HG02852 (cell line): ENCODE measurements around the gene ADGRB3.

Experiments used
- ATAC-seq: cut with Tn5 transposase; IDR thresholded peaks from one replicate; pipeline ENCODE4 v1.9.1; 2021; ENCODE audit warnings: mild to moderate bottlenecking, moderate library complexity; ENCODE audit not compliant: unreplicated experiment

ADGRB3 gene

DNA sequence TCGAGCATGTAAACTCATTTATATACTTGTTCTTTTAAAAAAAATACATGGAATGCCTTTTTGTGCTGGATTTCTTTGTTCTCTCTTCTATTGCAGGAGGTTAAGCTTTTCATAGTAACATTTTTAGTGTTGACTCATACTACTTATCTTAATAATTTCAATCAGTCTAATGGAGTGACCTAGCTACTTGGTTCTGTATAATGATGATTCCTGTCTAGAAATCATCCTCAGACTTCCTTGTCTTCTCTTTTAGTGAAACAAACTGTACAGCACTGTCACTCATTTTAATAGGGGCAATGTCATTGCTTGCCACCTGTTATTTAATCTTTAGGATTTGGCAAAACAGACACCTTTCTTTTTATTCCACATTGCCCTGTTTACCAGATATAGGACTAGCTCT lies 62.3 kb downstream of the ADGRB3 start:
- no peak for ATAC-seq

- no peak for ATAC-seq
Measured at GRCh38 chr6:68701159-68701558, 66.1 kb downstream of the ADGRB3 start.

GRCh38 chr6:68704485-68704884 lies 69.4 kb downstream of the ADGRB3 start:
- no peak for ATAC-seq

- no peak for ATAC-seq
Measured at GRCh38 chr6:68709091-68709490, 74.0 kb downstream of the ADGRB3 start.

- no peak for ATAC-seq
Measured at GRCh38 chr6:68709882-68710281, 74.8 kb downstream of the ADGRB3 start.

GRCh38 chr6:68710496-68710895 lies 75.4 kb downstream of the ADGRB3 start:
- no peak for ATAC-seq

DNA sequence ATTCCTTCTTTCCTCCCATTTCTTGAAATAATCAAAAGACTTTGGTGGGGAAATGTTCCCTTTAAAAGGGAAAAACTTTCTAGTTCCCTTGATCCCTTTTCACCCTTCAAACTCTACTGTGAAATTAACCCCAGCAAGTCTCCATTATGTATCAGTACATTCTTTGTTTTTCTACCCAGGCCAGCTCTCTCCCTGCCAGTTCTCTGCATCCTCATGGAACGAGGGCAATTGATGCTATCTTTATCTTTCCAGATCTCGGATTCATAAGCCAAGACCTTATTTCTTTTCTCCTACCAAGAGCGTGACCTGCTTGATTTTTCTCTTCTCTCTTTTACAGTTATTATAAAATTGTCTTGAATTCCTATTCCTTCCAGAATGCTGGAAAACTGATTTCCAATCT lies 75.8 kb downstream of the ADGRB3 start:
- ATAC-seq = no peak

- no peak for ATAC-seq
Measured at GRCh38 chr6:68711386-68712000, 76.4 kb downstream of the ADGRB3 start.

GRCh38 chr6:68716620-68717019 lies 81.5 kb downstream of the ADGRB3 start:
- no peak for ATAC-seq

GRCh38 chr6:68718385-68719073 lies 83.4 kb downstream of the ADGRB3 start:
- no peak for ATAC-seq

GRCh38 chr6:68719761-68720160 lies 84.7 kb downstream of the ADGRB3 start:
- no peak for ATAC-seq

- no peak for ATAC-seq
Measured at GRCh38 chr6:68722891-68723527, 87.9 kb downstream of the ADGRB3 start.

- no peak for ATAC-seq
Measured at GRCh38 chr6:68724060-68724459, 89.0 kb downstream of the ADGRB3 start.

- no peak for ATAC-seq
Measured at GRCh38 chr6:68726337-68726736, 91.3 kb downstream of the ADGRB3 start.

GRCh38 chr6:68726992-68727391 lies 91.9 kb downstream of the ADGRB3 start:
- ATAC-seq = no peak

DNA sequence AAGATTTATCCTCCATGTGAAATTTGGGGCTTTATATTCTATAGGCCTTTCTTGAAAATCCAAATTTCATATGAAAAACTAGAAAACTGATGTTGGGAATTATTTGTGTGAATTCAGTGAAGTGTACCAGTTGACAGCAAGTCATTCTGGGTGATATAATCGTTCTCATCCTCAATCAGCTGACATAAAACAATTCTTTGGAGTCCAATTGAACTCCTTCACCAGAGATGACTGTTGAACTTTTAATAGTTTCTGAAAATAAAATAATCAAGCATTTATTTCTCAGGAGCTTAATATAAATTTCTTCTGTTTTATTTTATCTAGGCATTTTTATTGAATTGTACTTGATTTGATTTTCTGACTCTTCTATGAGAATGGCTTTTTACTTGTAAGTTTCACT lies 92.6 kb downstream of the ADGRB3 start:
- ATAC-seq = no peak

DNA sequence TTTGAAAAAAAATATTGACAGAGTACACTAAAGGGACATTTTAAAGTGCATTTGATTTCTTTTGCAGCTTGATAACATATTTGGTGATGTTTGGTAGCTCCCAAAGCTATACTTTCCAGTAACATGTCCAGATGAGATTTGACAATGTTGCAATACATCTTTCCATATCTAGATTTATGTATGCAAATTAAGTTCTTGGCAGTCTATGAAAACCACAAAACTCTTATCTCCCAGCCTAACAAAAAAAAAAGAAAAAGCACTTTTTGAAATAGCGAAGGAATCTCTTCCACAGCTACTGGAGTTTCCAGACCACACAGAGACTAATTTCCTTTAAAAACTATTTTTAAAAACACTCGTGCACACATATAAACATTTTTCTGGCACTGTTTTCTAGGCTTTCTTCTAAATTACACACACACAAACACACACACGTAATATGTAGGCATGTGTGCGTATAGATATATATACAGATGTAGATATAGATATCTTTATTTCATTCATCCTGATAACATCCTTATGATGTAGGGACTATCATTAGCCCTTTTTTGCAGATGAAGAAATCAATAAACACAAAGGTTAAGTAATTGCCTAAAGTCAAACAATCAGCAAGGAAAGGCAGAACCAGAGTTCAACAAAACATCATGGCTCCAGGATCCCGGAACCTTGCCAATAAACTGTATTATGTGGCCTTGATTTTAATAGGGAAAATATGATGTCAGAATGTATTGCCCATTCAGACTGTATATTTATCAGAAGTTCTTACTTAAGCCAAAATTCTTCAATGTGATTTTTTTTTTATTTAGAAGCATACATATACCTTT lies 93.3 kb downstream of the ADGRB3 start:
- no peak for ATAC-seq

DNA sequence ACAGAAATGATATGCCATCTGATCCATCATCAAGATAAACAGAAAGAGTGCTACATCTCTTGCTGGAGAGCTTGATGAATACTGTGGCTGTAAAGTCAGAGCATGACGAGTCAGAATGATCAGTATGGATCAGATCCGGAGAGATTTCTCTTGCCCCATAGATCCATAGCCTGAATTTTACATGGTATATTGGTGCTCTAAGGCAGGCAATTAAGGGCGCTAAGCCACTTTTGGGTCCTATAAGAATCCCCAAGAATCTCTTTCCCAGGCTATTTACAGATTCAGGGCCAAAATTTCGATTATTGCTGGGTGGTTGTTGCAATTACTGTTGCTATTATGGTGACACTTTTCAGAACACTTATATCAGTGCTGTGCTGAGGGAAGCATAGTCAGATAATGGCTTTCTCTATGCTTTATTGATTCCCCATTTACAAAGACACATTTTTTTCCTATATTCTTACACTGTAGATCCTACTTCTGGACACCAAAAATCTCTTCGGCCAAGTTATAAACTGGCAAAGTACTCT lies 94.4 kb downstream of the ADGRB3 start:
- no peak for ATAC-seq

GRCh38 chr6:68730291-68731054 lies 95.4 kb downstream of the ADGRB3 start:
- ATAC-seq = no peak

DNA sequence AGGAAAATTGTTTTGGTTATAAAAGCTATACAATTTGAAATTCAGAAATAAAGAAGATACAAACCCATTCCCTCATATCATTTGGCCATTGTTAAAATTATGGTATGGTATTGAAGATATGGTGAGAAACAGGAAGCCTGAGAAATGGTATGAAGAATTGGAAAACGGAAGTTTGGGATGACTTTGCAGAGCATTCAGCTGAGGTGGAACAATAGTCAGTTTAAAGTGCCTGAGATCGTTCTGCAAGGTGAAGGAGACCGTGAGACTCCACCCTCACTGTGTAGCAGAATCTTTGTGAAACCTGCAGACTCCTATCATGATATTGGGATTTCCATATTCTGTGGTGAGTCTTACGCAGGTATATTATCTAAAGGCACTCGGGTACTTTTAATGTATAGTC lies 97.3 kb downstream of the ADGRB3 start:
- no peak for ATAC-seq

- no peak for ATAC-seq
Measured at GRCh38 chr6:68735866-68736265, 100.8 kb downstream of the ADGRB3 start.
